ENCODE measurements around the gene C18orf32.

GRCh38 chr18:49499046-49499637 lies 12.1 kb upstream of the C18orf32 start:
- TF ChIP-seq SP2 (IDR thresholded peaks at IDR 0.05; ENCODE audit: low read length) (no peak), GABPA (IDR thresholded peaks at IDR 0.05; ENCODE audit: borderline replicate concordance, insufficient read depth, low read length) (no peak), FOSL1 (IDR thresholded peaks at IDR 0.05; ENCODE audit: insufficient read depth, low read depth, low read length) (no peak), HDAC2 (IDR thresholded peaks at IDR 0.05; ENCODE audit: borderline replicate concordance in 1 of 2, low read depth in 2 of 2, low read length in 2 of 2) (no peak), SIX5 (IDR thresholded peaks at IDR 0.05; ENCODE audit: low read depth, low read length) (no peak), POLR2AphosphoS5 (IDR thresholded peaks at IDR 0.05; ENCODE audit: low read depth, low read length) (no peak), ZNF274 (IDR thresholded peaks at IDR 0.05; ENCODE audit: borderline replicate concordance, extremely low read depth, low read length) (no peak), CTCF (IDR thresholded peaks at IDR 0.05; ENCODE audit: control extremely low read depth in 1 of 3, insufficient read depth in 1 of 3, low read depth in 1 of 3, low read length in 3 of 3) (no peak), SAP30 (IDR thresholded peaks at IDR 0.05; ENCODE audit: insufficient read depth, insufficient replicate concordance, low read length) (no peak), POLR2A (IDR thresholded peaks at IDR 0.05; ENCODE audit: control extremely low read depth in 1 of 2, low read depth in 2 of 2, low read length in 2 of 2) (no peak)
